ENCODE measurements around the gene SPTB. TPM values are rescaled to one million over a fixed set of nuclear protein-coding genes. Genes with fewer than 3 reads are reported as not detected.

SPTB gene
- polyA plus RNA-seq, 1 experiment, result 0.01 TPM

GRCh38 chr14:64790478-64790877, 89.2 kb downstream of the SPTB start:
- POLR2A ChIA-PET, result no interaction called here
- DNase-seq (ENCODE audit: low read depth, low spot score), result no peak
- CTCF ChIA-PET, result interaction anchor here (2.7 kb wide), 1 partner anchor 10 kb away, joined by 13 read pairs; no protein-coding TSS in a partner anchor

DNA sequence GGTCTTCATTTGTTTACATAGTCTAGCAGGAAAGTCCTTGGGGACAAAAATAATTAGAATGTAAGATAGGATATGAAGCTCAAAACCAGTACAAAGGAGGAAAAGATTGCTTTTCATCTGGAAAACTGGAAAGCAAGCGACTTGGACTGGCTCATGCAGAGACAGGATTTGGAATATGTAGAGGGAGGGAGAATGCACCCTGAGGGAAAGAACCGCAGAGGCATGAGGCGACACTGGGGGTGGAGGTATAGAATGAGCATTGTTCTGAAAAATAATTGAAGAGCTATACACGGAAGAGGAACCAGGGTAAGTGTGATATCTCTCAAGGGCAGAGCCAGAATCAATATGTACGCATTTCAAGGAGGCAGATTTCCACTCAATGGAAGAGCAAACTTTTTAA, 90.0 kb downstream of the SPTB start:
- CTCF ChIA-PET, result interaction anchor here (0.6 to 2.7 kb wide), 2 partner anchors 11 to 559 kb away, joined by 3 to 13 read pairs; no protein-coding TSS in a partner anchor
- peaks cover 6% of the 10 kb centered on the region for H3K27me3 ChIP-seq (ENCODE audit: control insufficient read depth, insufficient read depth, low read length)
- H3K4me3 ChIP-seq (ENCODE audit: low read depth, low read length), result no peak overlapping the region
- H3K27ac ChIP-seq (ENCODE audit: low read depth, low read length), result no peak overlapping the region
- DNase-seq (ENCODE audit: low read depth, low spot score), result no peak
- no peaks in the 10 kb centered on the region; the same call in 1 of the 2 replicates for H3K9me3 ChIP-seq (ENCODE audit: control insufficient read depth, insufficient read depth, low read length)
- POLR2A ChIA-PET, result no interaction called here
- TF ChIP-seq, protein P1, sequence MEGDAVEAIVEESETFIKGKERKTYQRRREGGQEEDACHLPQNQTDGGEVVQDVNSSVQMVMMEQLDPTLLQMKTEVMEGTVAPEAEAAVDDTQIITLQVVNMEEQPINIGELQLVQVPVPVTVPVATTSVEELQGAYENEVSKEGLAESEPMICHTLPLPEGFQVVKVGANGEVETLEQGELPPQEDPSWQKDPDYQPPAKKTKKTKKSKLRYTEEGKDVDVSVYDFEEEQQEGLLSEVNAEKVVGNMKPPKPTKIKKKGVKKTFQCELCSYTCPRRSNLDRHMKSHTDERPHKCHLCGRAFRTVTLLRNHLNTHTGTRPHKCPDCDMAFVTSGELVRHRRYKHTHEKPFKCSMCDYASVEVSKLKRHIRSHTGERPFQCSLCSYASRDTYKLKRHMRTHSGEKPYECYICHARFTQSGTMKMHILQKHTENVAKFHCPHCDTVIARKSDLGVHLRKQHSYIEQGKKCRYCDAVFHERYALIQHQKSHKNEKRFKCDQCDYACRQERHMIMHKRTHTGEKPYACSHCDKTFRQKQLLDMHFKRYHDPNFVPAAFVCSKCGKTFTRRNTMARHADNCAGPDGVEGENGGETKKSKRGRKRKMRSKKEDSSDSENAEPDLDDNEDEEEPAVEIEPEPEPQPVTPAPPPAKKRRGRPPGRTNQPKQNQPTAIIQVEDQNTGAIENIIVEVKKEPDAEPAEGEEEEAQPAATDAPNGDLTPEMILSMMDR (IDR thresholded peaks at IDR 0.05; ENCODE audit: low read depth, low read length), result no peak

More at GRCh38 chr14:64790478-64790877, 89.2 kb downstream of the SPTB start:
- TF ChIP-seq, protein P1 (IDR thresholded peaks at IDR 0.05; ENCODE audit: low read depth, low read length), result no peak
- Histone ChIP-seq H3K27ac (ENCODE audit: low read depth, low read length) (no peak overlapping the region), H3K27me3 (ENCODE audit: control insufficient read depth, insufficient read depth, low read length) (peaks cover 13% of the 10 kb centered on the region), H3K9me3 (ENCODE audit: control insufficient read depth, insufficient read depth, low read length) (no peaks in the 10 kb centered on the region; the same call in 1 of the 2 replicates), H3K4me3 (ENCODE audit: low read depth, low read length) (no peak overlapping the region)

DNA sequence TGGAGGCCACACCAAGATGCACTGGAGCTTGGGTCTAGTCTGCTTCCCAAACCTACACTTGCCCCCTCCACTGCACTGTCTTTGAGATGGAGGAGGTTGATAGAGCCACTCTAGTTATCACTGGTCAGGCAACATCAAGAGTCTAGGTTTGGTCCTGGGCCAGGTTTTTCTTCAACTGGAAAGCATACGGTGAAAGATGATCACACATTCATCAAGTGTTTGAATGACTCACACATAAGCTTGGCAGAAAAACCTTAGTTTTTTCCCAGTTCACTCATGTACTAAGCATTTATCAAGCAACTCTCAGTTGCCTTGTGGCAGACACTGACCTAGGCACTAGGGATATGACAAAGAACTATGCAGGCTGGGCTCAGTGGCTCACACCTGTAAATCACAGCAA, 91.0 kb downstream of the SPTB start:
- TF ChIP-seq, protein P1 (IDR thresholded peaks at IDR 0.05; ENCODE audit: low read depth, low read length), result no peak
- H3K27me3 ChIP-seq (ENCODE audit: control insufficient read depth, insufficient read depth, low read length), result peaks cover 5% of the 10 kb centered on the region
- H3K9me3 ChIP-seq (ENCODE audit: control insufficient read depth, insufficient read depth, low read length), result no peaks in the 10 kb centered on the region; the same call in 1 of the 2 replicates
- ChIA-PET CTCF (interaction anchor here (2.7 kb wide), 1 partner anchor 12 kb away, joined by 13 read pairs; no protein-coding TSS in a partner anchor), POLR2A (interaction anchor here (1.0 kb wide), 1 partner anchor 52 kb away, joined by 3 read pairs; no protein-coding TSS in a partner anchor)
- peak; percentile 70 for DNase-seq (ENCODE audit: low read depth, low spot score)
- no peak overlapping the region for H3K27ac ChIP-seq (ENCODE audit: low read depth, low read length)
- H3K4me3 ChIP-seq (ENCODE audit: low read depth, low read length), result no peak overlapping the region

DNA sequence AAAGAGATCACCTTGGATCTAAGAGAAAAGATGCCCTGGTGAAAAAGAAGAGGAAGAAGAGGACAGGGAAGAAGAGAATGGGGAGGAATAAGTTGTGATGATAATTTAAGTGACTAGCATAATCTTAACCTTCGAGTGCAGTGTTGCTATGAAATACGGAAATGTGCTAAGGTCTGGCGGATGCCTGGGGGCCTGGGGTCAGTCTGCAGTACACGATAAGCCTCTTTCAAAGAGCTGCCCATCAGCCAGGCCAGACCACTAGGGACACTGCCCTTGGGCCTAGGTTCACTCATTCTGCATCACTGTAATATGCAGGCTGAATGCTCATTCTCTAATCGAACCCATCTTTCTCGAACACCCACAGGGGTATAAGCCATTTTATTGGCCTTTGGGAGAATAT, 92.1 kb downstream of the SPTB start:
- POLR2A ChIA-PET, result no interaction called here
- DNase-seq (ENCODE audit: low read depth, low spot score), result no peak
- no peaks in the 10 kb centered on the region; the same call in 1 of the 2 replicates for H3K9me3 ChIP-seq (ENCODE audit: control insufficient read depth, insufficient read depth, low read length)
- peaks cover 5% of the 10 kb centered on the region for H3K27me3 ChIP-seq (ENCODE audit: control insufficient read depth, insufficient read depth, low read length)
- TF ChIP-seq, protein P1 (IDR thresholded peaks at IDR 0.05; ENCODE audit: low read depth, low read length), result no peak
- H3K4me3 ChIP-seq (ENCODE audit: low read depth, low read length), result no peak overlapping the region
- CTCF ChIA-PET, result no interaction called here
- H3K27ac ChIP-seq (ENCODE audit: low read depth, low read length), result no peak overlapping the region

DNA sequence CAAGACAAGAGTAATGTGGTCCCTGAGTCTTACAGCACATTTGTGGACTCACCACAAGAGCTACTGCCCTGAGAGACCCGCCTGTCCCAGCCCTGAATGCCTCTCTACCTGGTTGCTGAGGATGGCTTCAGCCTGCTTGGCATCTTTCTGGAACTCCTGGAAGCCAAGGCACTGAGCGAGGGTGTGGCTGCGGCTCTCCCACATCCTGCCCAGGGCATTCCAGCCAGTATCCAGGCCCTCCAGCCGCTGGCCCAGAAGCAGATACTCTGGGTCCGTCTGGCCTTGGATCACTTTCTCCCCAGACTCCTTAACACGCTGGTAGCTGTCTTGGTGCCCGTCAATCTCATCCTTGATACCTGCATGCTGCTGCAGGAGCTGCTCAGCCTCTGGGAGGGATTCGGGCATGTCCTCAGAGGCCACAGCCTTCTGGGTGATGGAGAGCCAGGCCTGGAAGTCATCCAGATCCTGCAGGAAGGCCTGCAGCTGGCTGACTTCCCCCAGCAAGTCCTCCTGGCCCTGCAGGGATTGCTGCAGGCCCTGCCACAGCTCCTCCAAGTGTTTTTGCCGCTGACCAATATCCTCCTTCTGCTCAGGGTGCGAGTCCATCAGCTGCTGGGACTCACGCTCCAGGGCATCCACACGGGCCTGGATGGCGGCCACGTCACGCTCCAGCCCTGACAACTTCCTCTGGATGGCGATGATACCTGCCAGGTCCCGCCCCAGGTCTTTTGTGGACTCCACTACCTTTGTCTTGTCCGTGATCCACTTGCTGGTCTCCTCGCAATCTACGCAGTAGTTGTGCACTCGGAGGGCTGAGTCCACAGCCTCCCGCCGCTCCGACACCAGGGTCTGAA, 93.2 kb downstream of the SPTB start:
- Histone ChIP-seq H3K4me3 (ENCODE audit: low read depth, low read length) (no peak overlapping the region), H3K27me3 (ENCODE audit: control insufficient read depth, insufficient read depth, low read length) (peaks cover 11% of the 10 kb centered on the region), H3K9me3 (ENCODE audit: control insufficient read depth, insufficient read depth, low read length) (no peaks in the 10 kb centered on the region; the same call in 1 of the 2 replicates), H3K27ac (ENCODE audit: low read depth, low read length) (no peak overlapping the region)
- CTCF ChIA-PET, result interaction anchor here (0.7 to 1.6 kb wide), 3 partner anchors 11 to 27 kb away, joined by 3 to 6 read pairs (median 3); no protein-coding TSS in a partner anchor
- POLR2A ChIA-PET, result no interaction called here
- TF ChIP-seq, protein P1 (IDR thresholded peaks at IDR 0.05; ENCODE audit: low read depth, low read length), result no peak
- no peak for DNase-seq (ENCODE audit: low read depth, low spot score)

All from AG04450 (cell line).